HUES48 (cell line): ENCODE measurements around the gene ZNF487.
"Not testable (repeated sequence)": the region's sequence is repeated elsewhere in the genome, so short reads cannot be mapped to it uniquely, and the experiment has no call there.

Source experiments
- H3K27ac ChIP-seq: one replicate; pipeline ENCODE4 v1.7.0; 2013; ENCODE audit warnings: low read depth, low read length, inconsistent platforms
- H3K27me3 ChIP-seq: 2 replicates; pipeline ENCODE4 v1.6.1; 2013; ENCODE audit warnings: mild to moderate bottlenecking, low read length; ENCODE audit not compliant: control insufficient read depth, insufficient read depth
- H3K36me3 ChIP-seq: 2 replicates; pipeline ENCODE4 v1.6.1; 2013; ENCODE audit warnings: low read length; ENCODE audit not compliant: control insufficient read depth, insufficient read depth
- H3K4me1 ChIP-seq: 2 replicates; pipeline ENCODE4 v1.6.1; 2013; ENCODE audit warnings: mild to moderate bottlenecking, low read length; ENCODE audit not compliant: control insufficient read depth, insufficient read depth
- H3K4me3 ChIP-seq: 2 replicates; pipeline ENCODE4 v1.5.1; 2013; ENCODE audit warnings: mild to moderate bottlenecking, low read depth, low read length
- H3K9ac ChIP-seq: 2 replicates; pipeline ENCODE4 v1.6.1; 2013; ENCODE audit warnings: mild to moderate bottlenecking, low read depth, low read length, moderate library complexity
- H3K9me3 ChIP-seq: 2 replicates; pipeline ENCODE4 v1.6.1; 2013; ENCODE audit warnings: low read length; ENCODE audit not compliant: control insufficient read depth, insufficient read depth

The ZNF487 gene

GRCh38 chr10:43465736-43466120, 28.8 kb downstream of the ZNF487 start:
- H3K4me1 ChIP-seq, H3K36me3 ChIP-seq, H3K27ac ChIP-seq, H3K4me3 ChIP-seq, H3K9me3 ChIP-seq, H3K9ac ChIP-seq, H3K27me3 ChIP-seq: not testable (repeated sequence)

DNA sequence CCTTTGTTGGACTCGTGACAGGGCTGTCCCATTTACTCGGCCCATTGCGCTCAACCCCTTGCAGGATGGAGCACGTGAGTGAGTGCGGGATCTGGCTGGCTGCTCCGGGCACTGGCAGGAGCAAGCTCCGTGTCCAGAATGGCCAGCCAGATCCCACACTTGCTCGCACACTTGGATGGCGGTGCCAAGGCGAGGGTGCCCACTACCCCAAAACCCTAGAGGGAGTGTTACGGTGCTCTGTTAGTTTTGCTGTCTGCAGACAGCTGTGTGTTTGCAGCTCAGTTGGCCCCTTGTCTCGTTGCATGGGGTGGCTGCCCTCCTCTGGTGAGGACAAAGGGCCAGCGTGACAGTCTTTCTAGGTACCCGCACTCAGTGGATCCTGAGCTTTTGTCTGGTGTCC, 34.2 kb downstream of the ZNF487 start:
- H3K9ac ChIP-seq, result no peak overlapping the region
- no peaks in the 10 kb centered on the region for H3K4me1 ChIP-seq
- H3K36me3 ChIP-seq, result no peaks in the 10 kb centered on the region
- no peaks in the 10 kb centered on the region for H3K27me3 ChIP-seq
- H3K27ac ChIP-seq, result no peak overlapping the region
- no peak overlapping the region for H3K4me3 ChIP-seq
- H3K9me3 ChIP-seq, result peaks cover 5% of the 10 kb centered on the region

DNA sequence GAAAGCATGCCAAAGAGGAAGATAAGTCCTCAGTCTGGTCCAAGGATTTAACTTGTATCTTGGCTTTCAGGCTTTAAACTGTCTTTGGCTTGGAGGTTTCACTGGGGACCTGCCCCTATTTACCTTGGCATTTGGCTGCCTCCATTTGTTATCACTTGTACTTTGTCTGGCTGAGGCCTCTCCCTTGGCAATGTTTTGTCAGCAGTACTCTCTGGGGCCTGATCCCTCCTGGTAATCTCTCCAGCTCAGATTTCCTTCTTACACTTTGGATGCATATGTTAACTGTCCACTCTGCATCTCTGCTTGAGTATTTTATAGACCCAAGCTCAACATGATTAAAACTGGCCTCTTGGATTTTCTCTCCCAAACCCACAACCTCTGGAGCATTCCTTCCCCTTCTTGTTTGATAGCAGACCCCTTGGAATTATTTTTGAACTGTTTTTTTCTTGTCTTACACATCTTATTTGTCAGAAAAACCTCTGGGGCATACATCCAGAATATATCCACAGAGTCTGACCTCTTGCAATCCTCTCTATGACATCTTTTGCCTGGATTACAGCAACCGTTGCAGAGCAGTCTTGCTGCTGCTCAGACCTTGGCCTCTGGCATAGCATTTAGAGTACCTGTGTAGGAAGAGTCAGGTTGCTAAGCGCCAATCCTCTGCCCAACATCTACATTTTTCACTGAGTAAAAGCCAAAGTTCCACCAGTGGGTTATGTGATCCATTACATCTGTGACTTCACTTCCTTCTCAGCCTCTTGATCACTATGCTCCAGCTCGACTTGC, 35.2 kb downstream of the ZNF487 start:
- Histone ChIP-seq H3K9me3 (no peaks in the 10 kb centered on the region; the same call in 1 of the 2 replicates), H3K4me1 (no peaks in the 10 kb centered on the region), H3K27ac (no peak overlapping the region), H3K36me3 (no peaks in the 10 kb centered on the region), H3K9ac (no peak overlapping the region), H3K27me3 (no peaks in the 10 kb centered on the region), H3K4me3 (no peak overlapping the region)

GRCh38 chr10:43479275-43479674, 42.4 kb downstream of the ZNF487 start:
- H3K36me3 ChIP-seq, result no peaks in the 10 kb centered on the region
- H3K27me3 ChIP-seq, result no peaks in the 10 kb centered on the region
- no peaks in the 10 kb centered on the region for H3K4me1 ChIP-seq
- H3K4me3 ChIP-seq, result no peak overlapping the region
- no peak overlapping the region for H3K27ac ChIP-seq
- H3K9ac ChIP-seq, result no peak overlapping the region
- peaks cover 23% of the 10 kb centered on the region for H3K9me3 ChIP-seq

- H3K9me3 ChIP-seq, result peaks cover 41% of the 10 kb centered on the region
- no peaks in the 10 kb centered on the region for H3K36me3 ChIP-seq
- H3K4me1 ChIP-seq, result no peaks in the 10 kb centered on the region
- no peaks in the 10 kb centered on the region for H3K27me3 ChIP-seq
- no peak overlapping the region for H3K4me3 ChIP-seq
- H3K27ac ChIP-seq, result no peak overlapping the region
- H3K9ac ChIP-seq, result no peak overlapping the region
Observed at GRCh38 chr10:43482319-43483078, 45.6 kb downstream of the ZNF487 start.

- H3K36me3 ChIP-seq, result no peaks in the 10 kb centered on the region
- H3K27ac ChIP-seq, result no peak overlapping the region
- H3K4me3 ChIP-seq, result no peak overlapping the region
Observed at GRCh38 chr10:43491855-43492254, 54.9 kb downstream of the ZNF487 start.

GRCh38 chr10:43502931-43503330, 66.0 kb downstream of the ZNF487 start:
- no peaks in the 10 kb centered on the region for H3K36me3 ChIP-seq
- no peaks in the 10 kb centered on the region for H3K4me1 ChIP-seq
- no peak overlapping the region for H3K4me3 ChIP-seq
- no peaks in the 10 kb centered on the region for H3K27me3 ChIP-seq
- H3K9me3 ChIP-seq, result peaks cover 48% of the 10 kb centered on the region
- no peak overlapping the region for H3K9ac ChIP-seq
- no peak overlapping the region for H3K27ac ChIP-seq

More at GRCh38 chr10:43491855-43492254, 54.9 kb downstream of the ZNF487 start:
- no peaks in the 10 kb centered on the region for H3K27me3 ChIP-seq
- H3K4me1 ChIP-seq, result no peaks in the 10 kb centered on the region
- H3K9ac ChIP-seq, result no peak overlapping the region
- H3K9me3 ChIP-seq, result peaks cover 28% of the 10 kb centered on the region

GRCh38 chr10:43524434-43525247, 87.7 kb downstream of the ZNF487 start:
- no peak overlapping the region for H3K9ac ChIP-seq
- no peak overlapping the region; the same call in 1 of the 2 replicates for H3K4me3 ChIP-seq
- H3K9me3 ChIP-seq, result peaks cover 69% of the 10 kb centered on the region
- no peaks in the 10 kb centered on the region for H3K27me3 ChIP-seq
- no peaks in the 10 kb centered on the region for H3K4me1 ChIP-seq
- H3K36me3 ChIP-seq, result no peaks in the 10 kb centered on the region
- H3K27ac ChIP-seq, result no peak overlapping the region
